Astrocyte (in vitro differentiated cells and primary cell): Measurements from ENCODE around the gene VPS13C.

ENCODE experiments used
- EZH2 ChIP-seq: IDR thresholded peaks from 2 replicates; pipeline ENCODE4 v1.6.1; 2012; ENCODE audit warnings: mild to moderate bottlenecking, low read length, inconsistent platforms; ENCODE audit not compliant: insufficient read depth
- TF ChIP-seq, protein P1 (sequence below): IDR thresholded peaks from 2 replicates; pipeline ENCODE4 v1.5.1; 2011; ENCODE audit warnings: low read depth, mild to moderate bottlenecking, inconsistent platforms, low read length, moderate library complexity; ENCODE audit not compliant: insufficient read depth

DNA sequence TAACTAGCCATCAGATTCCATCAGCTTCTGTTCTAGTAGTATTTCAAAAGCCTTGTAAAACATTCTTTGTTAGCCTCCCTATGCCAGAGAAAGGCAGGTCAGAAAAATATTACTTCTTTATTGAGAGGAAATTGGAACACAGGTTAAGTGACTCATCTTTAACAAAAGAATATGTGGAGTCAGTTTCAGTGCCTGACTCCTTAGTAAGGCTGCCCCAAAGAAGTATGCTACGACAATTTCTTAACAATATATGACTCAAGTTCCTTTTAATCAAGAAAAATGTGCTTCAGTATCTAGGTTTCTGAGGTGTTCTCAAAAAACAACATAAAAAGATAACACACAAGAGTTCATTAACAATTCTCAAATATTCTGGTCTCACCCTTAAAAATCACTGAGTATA is 139.2 kb downstream of the VPS13C start:
- TF ChIP-seq, protein P1, sequence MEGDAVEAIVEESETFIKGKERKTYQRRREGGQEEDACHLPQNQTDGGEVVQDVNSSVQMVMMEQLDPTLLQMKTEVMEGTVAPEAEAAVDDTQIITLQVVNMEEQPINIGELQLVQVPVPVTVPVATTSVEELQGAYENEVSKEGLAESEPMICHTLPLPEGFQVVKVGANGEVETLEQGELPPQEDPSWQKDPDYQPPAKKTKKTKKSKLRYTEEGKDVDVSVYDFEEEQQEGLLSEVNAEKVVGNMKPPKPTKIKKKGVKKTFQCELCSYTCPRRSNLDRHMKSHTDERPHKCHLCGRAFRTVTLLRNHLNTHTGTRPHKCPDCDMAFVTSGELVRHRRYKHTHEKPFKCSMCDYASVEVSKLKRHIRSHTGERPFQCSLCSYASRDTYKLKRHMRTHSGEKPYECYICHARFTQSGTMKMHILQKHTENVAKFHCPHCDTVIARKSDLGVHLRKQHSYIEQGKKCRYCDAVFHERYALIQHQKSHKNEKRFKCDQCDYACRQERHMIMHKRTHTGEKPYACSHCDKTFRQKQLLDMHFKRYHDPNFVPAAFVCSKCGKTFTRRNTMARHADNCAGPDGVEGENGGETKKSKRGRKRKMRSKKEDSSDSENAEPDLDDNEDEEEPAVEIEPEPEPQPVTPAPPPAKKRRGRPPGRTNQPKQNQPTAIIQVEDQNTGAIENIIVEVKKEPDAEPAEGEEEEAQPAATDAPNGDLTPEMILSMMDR: no peak
- TF ChIP-seq EZH2: no peak
